CD4-positive, alpha-beta T cell treated with Interleukin-6 for 4 hours (primary cell): ENCODE data around the gene ITGB5.

ENCODE experiments used
- DNase-seq: peaks from one replicate; pipeline ENCODE4 v3.0.0-alpha.2; 2020; ENCODE audit warnings: mixed read lengths

The ITGB5 gene

DNA sequence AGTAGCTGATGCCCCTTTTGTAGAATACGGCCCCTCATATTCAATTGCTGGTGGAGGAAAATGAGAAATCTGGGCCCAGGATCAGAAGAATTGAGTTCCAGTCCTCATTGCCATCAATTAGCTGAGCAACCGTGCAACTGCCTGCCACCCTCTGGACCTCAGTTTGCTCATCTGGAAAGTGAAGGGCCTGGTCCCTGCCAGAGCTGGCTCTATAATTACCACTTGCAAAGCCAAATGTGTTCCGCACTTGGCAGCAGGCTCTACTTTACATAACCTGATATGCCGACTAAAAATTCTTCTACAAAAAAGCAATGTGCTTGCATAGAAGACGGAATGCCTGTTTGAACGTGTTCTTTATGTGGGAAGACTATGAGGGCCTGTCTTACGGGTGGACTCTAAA, 8.6 kb upstream of the ITGB5 start:
- DNase-seq, result no peak

GRCh38 chr3:124893526-124893925, 6.4 kb upstream of the ITGB5 start:
- DNase-seq, result no peak

DNA sequence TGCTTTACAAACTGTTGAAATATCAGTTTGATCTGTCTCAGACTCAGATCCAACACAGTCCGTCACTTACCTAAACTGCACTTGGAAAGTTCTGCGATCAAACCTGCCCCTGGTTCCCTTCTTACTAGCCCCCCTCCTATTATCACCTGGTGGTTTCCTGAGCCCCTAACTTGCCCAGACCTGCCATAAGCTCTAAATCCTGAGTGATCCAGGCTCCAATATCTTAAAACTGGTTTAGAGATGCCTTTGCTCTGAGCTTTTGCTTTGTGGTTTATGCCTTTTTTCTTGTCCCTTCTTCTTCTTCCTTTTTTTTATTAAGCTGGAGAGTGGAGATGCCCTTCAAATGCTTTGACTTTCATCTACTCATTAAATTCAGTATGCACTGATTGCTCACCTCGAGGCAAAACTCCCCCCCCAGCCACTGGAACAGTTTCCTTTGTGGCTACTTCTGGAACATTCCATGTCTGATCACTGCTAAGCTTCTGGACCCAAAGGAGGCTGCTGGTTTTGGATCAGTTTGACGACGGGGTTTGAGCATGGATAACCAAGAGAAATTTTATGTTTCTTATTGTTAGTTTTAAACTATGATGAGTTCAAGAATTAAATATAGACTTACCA, 3.5 kb upstream of the ITGB5 start:
- no peak for DNase-seq

- DNase-seq, result no peak
These were observed 1.6 kb upstream of the ITGB5 start for GRCh38 chr3:124888482-124889441.

- DNase-seq, result no peak
These were observed 750 bp upstream of the ITGB5 start for GRCh38 chr3:124887932-124888298.

DNA sequence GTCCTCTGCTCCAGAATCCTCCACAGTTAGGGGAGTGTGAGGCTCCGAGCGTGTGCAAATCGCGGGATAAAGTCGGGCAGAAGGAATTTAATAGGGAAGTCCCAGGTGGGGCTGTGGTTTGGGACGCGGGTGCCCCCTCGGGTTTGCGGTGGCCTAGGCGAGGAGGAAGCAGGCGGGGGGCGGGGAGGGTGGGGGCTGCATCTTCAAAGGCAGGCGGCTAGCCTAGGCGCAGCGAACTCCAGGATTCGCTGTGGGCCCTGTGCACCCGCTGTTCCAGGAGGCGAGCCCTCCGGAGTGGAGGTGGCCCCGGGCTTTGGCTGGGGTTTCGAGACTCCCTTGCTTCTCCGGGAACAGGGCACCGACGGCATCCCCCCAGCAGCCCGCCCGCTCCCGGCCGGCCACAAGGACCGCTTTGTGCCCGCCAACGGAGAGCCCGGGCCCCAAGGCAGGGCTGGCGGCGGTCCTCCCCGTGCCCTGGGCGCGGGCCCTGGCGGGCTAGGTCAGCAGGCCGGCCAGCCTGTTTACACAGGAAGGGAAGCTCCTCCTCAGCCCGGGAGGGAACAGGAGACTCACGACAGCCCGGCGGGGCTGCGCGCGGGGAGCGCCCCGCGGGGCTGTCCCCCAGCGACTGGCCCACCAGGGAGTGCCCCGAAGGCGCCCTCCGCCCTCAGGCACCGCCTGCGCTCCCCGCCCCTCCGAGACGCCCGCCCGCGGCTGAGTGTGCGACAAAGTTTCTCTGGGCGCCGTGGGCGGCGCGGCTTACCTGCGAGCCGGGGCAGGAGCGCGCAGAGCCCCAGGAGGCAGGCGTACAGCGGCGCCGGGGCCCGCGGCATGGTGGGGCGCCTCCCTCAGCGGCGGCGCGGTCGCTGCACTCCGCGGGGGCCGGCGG, 753 bp downstream of the ITGB5 start:
- peak; percentile 11 for DNase-seq

GRCh38 chr3:124885466-124886167, 1.5 kb downstream of the ITGB5 start:
- no peak for DNase-seq

DNA sequence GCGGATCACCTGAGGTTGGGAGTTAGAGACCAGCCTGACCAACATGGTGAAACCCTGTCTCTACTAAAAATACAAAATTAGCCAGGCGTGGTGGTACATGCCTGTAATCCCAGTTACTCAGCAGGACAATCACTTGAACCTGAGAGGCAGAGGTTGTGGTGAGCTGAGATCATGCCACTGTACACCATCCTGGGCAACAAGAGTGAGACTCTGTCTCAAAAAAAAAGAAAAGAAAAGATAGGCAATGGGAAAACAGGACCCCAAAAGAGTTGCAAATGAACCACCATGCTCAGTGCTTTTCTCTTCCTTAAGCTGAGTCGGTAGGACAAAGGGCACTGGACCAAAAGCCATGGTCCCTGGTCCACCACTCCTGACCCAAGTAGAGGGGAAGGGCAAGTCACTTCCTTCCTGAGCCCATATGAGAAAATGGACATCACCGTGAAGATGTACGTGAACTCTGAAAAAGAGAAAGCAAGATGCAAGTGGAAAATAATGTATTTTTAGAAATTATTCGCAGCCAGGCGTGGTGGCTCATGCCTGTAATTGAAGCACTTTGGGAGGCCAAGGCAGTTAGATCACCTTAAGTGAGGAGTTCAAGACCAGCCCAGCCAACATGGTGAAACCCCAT, 2.6 kb downstream of the ITGB5 start:
- DNase-seq, result no peak

- DNase-seq, result no peak
These were observed 3.2 kb downstream of the ITGB5 start for GRCh38 chr3:124883766-124884473.

- DNase-seq, result no peak
These were observed 4.1 kb downstream of the ITGB5 start for GRCh38 chr3:124882816-124883747.

GRCh38 chr3:124881976-124882697, 5.0 kb downstream of the ITGB5 start:
- DNase-seq, result no peak

GRCh38 chr3:124879337-124879680, 7.9 kb downstream of the ITGB5 start:
- no peak for DNase-seq

- DNase-seq, result no peak
These were observed 8.4 kb downstream of the ITGB5 start for GRCh38 chr3:124878561-124879336.

DNA sequence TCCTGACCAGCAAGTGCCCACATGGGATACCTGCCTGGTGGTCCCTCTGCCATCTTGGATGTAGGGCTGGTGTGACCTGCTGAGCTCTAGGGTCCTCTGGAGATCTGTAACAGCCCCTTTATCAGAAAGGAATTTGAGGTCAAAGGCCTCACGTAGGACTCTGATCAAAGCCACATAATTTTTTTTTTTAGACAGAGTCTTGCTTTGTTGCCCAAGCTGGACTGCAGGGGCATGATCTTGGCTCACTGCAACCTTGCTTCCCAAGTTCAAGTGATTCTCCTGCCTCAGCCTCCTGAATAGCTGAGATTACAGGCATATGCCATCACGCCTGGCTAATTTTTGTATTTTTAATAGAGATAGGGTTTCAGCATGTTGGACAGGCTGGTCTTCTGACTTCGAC, 9.5 kb downstream of the ITGB5 start:
- DNase-seq, result no peak

GRCh38 chr3:124876401-124876878, 10.7 kb downstream of the ITGB5 start:
- no peak for DNase-seq

GRCh38 chr3:124873226-124873625, 13.9 kb downstream of the ITGB5 start:
- no peak for DNase-seq

- no peak for DNase-seq
These were observed 19.7 kb downstream of the ITGB5 start for GRCh38 chr3:124867511-124867910.

DNA sequence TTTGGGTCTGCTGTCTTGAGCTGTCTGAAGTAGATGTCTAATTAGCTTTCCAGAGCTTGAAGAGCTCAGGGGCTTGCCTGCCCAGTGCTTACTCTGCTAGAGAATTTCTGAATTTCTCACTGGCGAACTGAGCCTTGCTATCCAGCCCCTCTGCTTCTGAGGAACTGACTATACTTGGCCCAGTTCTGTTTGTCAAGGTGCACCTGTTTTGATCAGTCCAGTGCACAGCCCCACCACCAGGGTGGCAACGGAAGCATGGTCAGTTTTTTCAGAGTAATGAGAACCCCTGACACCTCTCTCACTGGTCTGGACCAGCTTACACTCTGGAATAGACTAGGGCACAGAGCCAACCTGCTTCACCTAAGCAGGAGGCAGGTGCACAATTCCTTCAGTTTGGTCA, 25.2 kb downstream of the ITGB5 start:
- DNase-seq, result no peak

DNA sequence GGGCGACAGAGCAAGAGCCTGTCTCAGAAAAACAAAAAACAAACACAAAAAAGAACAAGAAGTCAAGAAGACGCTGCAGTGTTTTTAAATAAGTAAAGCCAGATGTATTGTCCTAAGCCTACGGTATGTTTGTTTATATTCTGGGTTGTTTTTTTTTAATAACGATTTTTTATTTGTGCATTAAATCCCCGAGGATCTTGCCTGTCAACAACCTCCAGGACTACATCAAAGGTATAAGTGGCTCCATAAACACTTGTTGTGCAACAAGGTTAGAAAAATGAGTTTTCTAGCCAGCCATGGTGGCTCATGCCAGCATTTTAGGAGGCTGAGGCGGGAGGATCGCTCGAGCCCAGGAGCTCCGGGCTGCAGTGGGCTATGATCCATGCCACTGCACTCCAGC, 26.1 kb downstream of the ITGB5 start:
- DNase-seq, result no peak
